Stimulated activated CD8-positive, alpha-beta memory T cell treated with anti-CD3 and anti-CD28 coated beads, Interleukin-12 subunit alpha, Interleukin-12 subunit beta, amount 100 ng/mL, for 1 hour (primary cell): ENCODE measurements around the gene FRMD1.

Source experiments
- DNase-seq: peaks from one replicate; pipeline ENCODE4 v3.0.0-alpha.2; 2020; ENCODE audit warnings: low read depth

FRMD1 gene

GRCh38 chr6:168043193-168043847, 35.7 kb downstream of the FRMD1 start:
- no peak for DNase-seq

DNA sequence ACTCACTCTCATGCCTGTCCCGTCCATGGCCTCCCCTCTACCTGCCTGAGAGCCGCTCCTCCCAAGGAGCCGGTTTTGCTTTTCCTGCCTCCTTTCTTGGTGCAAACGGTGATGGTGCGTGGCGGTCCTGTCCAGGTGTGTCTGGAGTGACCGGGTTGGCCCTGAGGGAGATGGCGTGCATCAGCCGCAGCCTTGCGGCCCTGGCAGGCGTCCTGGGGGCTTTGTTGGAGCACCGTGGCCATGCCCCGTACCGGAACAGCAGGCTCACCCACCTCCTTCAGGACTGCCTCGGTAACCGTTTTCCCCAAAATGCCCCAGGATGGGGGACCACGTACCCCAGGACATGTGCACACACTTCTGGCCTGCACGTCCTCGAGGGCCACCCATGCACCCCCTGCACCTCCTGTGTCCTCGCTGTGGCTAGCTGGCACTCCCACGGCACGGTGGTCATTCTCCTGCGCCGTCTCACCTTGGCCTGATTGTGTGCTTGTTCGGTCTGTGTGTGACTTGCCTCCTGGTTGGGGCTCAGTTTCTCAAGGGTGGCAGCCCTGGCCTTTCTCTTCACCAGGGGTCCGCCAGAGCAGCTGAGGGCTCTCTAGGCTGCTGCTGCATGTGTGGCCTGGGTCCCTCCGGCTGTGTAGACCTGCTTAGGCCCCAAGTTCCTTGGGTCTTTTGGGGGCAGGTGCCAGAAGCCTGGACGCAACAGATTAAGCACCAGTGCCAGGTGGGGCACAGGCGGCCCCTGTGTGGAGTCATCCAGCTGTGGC, 36.4 kb downstream of the FRMD1 start:
- DNase-seq = no peak

GRCh38 chr6:168041928-168042327, 37.1 kb downstream of the FRMD1 start:
- no peak for DNase-seq

- DNase-seq = no peak
Observed at GRCh38 chr6:168040856-168041496, 38.0 kb downstream of the FRMD1 start.

- no peak for DNase-seq
Observed at GRCh38 chr6:168039849-168040248, 39.2 kb downstream of the FRMD1 start.

- no peak for DNase-seq
Observed at GRCh38 chr6:168039301-168039700, 39.7 kb downstream of the FRMD1 start.

GRCh38 chr6:168038576-168039140, 40.4 kb downstream of the FRMD1 start:
- DNase-seq = no peak

DNA sequence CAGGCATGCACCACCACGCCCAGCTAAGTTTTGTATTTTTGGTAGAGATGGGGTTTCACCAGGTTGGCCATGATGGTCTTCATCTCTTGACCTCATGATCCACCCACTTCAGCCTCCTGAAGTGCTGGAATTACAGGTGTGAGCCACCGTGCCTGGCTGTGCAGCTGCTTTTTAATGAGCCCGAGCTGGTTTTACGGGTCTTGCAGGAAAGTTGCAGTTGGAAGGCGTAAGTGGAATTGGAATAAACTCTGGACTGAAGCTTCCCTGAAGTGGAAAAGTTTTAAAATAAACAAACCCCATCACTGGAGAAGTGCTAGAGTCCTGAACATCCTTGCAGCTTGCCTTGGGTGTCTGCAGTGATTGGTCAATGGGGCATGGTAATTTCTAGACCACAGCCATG, 41.2 kb downstream of the FRMD1 start:
- no peak for DNase-seq

DNA sequence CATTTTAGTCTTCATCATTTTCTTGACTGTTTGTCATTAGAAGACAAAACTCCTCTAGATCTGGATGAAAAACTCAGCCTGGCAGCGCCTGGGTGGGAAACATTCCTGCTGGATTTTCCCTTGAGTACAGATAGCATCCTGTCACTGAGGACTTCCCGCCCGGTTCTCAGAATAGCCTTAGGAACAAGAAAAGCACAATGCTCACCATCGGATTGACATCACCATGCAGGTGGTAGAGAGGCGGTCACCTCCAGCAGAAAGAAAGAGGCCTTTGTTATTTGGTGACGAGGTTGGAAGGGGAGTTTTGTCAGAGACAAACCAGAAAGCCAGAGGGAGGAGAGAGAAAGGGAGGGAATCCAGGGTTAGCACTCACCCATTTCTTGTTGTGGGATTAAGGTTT, 41.8 kb downstream of the FRMD1 start:
- no peak for DNase-seq

DNA sequence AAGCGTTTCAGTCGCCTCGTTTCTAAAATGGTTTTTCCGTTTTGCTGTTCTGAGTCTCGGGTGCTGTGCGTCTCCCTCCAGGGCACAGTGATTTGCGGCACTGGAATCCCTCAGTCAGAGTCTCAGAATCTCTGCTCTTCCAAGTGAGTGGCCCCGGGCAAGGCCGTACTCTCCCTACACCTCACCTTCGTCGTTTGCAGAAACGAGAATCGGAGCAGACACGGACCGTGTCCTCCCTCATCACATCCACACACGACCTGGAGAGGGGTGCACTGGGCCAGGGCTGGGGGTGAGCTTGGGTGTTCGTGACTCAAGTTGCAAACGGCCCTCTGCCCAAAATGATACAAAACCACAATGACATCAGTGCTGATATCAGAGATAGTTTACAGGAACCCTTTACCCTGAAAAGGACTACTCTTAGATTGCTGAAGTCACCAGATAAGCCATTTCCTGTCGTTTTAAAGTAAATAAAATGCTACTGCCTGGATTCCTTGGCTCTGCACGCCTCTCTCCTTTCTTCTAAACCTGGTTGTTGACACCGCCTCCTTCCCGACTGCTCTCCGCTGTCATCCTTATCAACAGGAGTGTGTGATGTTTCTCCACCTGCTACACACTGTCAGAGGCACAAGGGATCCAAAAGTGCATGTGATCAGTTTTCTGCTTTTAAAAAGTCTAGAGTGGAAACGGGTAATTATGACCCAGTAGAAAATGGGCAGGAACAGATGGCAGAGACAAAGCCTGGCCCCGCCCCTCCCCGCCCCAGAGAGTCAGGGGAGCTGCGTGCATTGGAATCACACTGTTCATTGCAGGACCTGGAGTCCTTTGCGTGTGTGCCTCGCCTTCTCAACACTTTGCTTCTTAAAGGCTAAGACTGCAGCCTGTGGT, 43.1 kb downstream of the FRMD1 start:
- DNase-seq = no peak

DNA sequence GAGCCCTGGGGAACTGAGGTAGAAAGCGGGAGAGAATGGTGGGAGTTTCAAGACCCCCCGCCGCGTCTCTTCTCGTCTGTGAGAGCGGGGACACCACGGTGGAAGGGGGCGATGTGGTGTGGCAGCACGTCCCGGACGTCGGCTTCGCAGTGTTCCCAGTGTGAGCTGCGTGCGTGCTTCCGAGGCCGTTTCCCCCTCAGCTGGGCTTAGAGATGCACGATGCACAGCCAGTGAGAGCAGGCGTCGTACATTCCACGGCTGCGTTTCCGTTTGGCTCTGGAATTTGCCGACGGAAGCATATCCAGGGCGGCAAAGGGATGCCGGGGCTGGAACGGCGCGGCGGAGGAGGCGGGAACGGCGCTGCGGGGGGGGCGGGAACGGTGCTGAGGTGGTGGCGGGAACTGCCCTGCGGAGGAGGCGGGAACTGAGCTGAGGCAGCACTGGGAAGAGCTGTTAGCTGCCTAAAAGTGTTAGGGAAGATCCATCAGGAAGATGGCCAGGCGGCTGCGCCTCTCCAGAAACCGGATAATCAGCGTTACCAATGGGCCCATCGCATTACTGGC, 43.8 kb downstream of the FRMD1 start:
- no peak for DNase-seq

- DNase-seq = no peak
Observed at GRCh38 chr6:168034537-168034936, 44.5 kb downstream of the FRMD1 start.

GRCh38 chr6:168033791-168034190, 45.2 kb downstream of the FRMD1 start:
- DNase-seq = no peak

GRCh38 chr6:168032005-168032760, 46.8 kb downstream of the FRMD1 start:
- no peak for DNase-seq

GRCh38 chr6:168031411-168031971, 47.5 kb downstream of the FRMD1 start:
- DNase-seq = no peak

GRCh38 chr6:168030908-168031307, 48.1 kb downstream of the FRMD1 start:
- DNase-seq = no peak

DNA sequence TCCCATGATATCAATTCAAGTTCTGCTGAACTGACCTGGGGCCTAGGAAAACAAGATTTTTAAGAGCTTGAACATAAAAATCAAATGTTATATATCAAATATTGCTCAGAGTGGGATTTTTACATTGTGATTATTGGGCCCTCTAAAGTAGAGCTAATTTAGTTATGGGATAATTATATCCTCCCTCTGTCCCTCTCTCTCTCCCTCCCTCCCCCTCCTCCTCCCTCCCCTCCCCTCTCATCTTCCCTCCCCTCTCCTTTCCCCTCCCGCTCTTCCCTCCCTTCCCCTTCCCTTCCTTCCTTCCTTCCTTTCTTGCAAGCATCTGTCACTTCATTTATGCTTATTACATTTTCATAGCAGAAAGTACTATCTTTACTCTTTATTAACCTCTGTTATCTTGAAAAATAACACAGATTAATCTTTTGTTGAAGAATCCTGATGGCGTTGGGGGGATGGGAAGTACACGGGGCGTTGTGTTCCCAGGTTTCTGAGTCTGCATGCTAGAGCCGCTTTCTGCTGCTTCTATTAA, 48.7 kb downstream of the FRMD1 start:
- DNase-seq = no peak

- DNase-seq = no peak
Observed at GRCh38 chr6:168029459-168030217, 49.4 kb downstream of the FRMD1 start.

- no peak for DNase-seq
Observed at GRCh38 chr6:168028181-168028580, 50.8 kb downstream of the FRMD1 start.
